Glutamatergic neuron (in vitro differentiated cells): ENCODE results near the gene TRIO. TPM values are rescaled to one million over a fixed set of nuclear protein-coding genes. Genes with fewer than 3 reads are reported as not detected.

Experiments
- DNase-seq: peaks from one replicate; pipeline ENCODE4 v3.0.0; 2022
- H3K27ac Mint-ChIP-seq: one replicate; pipeline ENCODE4 v1.8.0; 2020; ENCODE audit warnings: mild to moderate bottlenecking, mixed read lengths, inconsistent platforms; ENCODE audit not compliant: unreplicated experiment
- H3K27me3 Mint-ChIP-seq: one replicate; pipeline ENCODE4 v1.8.0; 2020; ENCODE audit warnings: mild to moderate bottlenecking, moderate library complexity, mixed read lengths, inconsistent platforms; ENCODE audit not compliant: unreplicated experiment
- H3K36me3 Mint-ChIP-seq: one replicate; pipeline ENCODE4 v1.8.0; 2020; ENCODE audit warnings: mild to moderate bottlenecking, mixed read lengths, inconsistent platforms; ENCODE audit not compliant: unreplicated experiment
- H3K4me1 Mint-ChIP-seq: one replicate; pipeline ENCODE4 v1.8.0; 2020; ENCODE audit warnings: mild to moderate bottlenecking, low read depth, mixed read lengths, inconsistent platforms; ENCODE audit not compliant: unreplicated experiment
- H3K4me3 Mint-ChIP-seq: one replicate; pipeline ENCODE4 v1.8.0; 2020; ENCODE audit warnings: mild to moderate bottlenecking, mixed read lengths, inconsistent platforms; ENCODE audit not compliant: unreplicated experiment
- H3K9me3 Mint-ChIP-seq: one replicate; pipeline ENCODE4 v1.8.0; 2020; ENCODE audit warnings: mild to moderate bottlenecking, moderate library complexity, mixed read lengths, inconsistent platforms; ENCODE audit not compliant: unreplicated experiment
- CTCF ChIP-seq: fragments of 200-600 bp; sonication (generic); IDR thresholded peaks from one replicate; pipeline ENCODE4 v1.5.0; 2021; ENCODE audit not compliant: partially characterized antibody, unreplicated experiment
- total RNA-seq: library from RNA; stranded (reverse); fragmentation: NEBNext Ultra II Directional; extraction: Animal tissue kit (Norgen Biotek cat#: 25700); gene quantifications from one replicate; pipeline ENCODE4 v1.2.1, GENCODE V29; 2021; ENCODE audit not compliant: unreplicated experiment

The TRIO gene
- total RNA-seq, 1 donor from 2014 or later: 281 TPM

DNA sequence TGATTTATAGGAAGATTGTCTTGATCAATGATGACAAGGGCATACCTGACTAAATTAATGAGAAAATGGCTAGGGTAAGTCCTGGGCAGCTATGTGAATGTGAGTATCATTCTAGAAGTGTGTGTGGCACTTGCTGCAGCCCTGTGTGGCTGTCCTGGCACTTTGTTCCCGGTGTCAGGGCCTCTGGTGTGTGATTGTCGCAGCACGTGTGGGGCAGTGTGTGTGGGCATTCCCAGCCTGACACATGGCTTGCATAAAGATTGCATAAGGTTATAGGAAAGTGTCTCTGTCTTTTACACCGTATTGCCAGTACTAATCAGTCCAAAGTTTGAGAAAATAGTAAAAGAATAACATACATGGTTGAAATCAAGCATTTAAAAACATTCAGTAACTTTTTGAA, 74.4 kb downstream of the TRIO start:
- no peak overlapping the region for H3K27ac Mint-ChIP-seq
- H3K4me3 Mint-ChIP-seq: no peak overlapping the region
- H3K36me3 Mint-ChIP-seq: no peaks in the 10 kb centered on the region
- no peak for DNase-seq
- H3K9me3 Mint-ChIP-seq: no peaks in the 10 kb centered on the region
- H3K27me3 Mint-ChIP-seq: no peaks in the 10 kb centered on the region
- H3K4me1 Mint-ChIP-seq: peaks cover 54% of the 10 kb centered on the region
- no peak for TF ChIP-seq CTCF

- no peaks in the 10 kb centered on the region for H3K36me3 Mint-ChIP-seq
- no peaks in the 10 kb centered on the region for H3K9me3 Mint-ChIP-seq
- no peak overlapping the region for H3K4me3 Mint-ChIP-seq
- no peak for DNase-seq
- no peak for TF ChIP-seq CTCF
- peaks cover 55% of the 10 kb centered on the region for H3K4me1 Mint-ChIP-seq
- H3K27me3 Mint-ChIP-seq: no peaks in the 10 kb centered on the region
- H3K27ac Mint-ChIP-seq: no peak overlapping the region
Measured at GRCh38 chr5:14218011-14218410, 74.9 kb downstream of the TRIO start.

- Mint-ChIP-seq H3K4me3 (no peak overlapping the region), H3K4me1 (peaks cover 59% of the 10 kb centered on the region), H3K27ac (no peak overlapping the region), H3K27me3 (no peaks in the 10 kb centered on the region), H3K36me3 (no peaks in the 10 kb centered on the region), H3K9me3 (no peaks in the 10 kb centered on the region)
- no peak for DNase-seq
- no peak for TF ChIP-seq CTCF
Measured at GRCh38 chr5:14218480-14218879, 75.3 kb downstream of the TRIO start.

GRCh38 chr5:14218897-14219573, 75.9 kb downstream of the TRIO start:
- no peaks in the 10 kb centered on the region for H3K9me3 Mint-ChIP-seq
- H3K27ac Mint-ChIP-seq: no peak overlapping the region
- H3K27me3 Mint-ChIP-seq: no peaks in the 10 kb centered on the region
- H3K36me3 Mint-ChIP-seq: no peaks in the 10 kb centered on the region
- no peak overlapping the region for H3K4me3 Mint-ChIP-seq
- peaks cover 53% of the 10 kb centered on the region for H3K4me1 Mint-ChIP-seq
- no peak for DNase-seq
- TF ChIP-seq CTCF: no peak

DNA sequence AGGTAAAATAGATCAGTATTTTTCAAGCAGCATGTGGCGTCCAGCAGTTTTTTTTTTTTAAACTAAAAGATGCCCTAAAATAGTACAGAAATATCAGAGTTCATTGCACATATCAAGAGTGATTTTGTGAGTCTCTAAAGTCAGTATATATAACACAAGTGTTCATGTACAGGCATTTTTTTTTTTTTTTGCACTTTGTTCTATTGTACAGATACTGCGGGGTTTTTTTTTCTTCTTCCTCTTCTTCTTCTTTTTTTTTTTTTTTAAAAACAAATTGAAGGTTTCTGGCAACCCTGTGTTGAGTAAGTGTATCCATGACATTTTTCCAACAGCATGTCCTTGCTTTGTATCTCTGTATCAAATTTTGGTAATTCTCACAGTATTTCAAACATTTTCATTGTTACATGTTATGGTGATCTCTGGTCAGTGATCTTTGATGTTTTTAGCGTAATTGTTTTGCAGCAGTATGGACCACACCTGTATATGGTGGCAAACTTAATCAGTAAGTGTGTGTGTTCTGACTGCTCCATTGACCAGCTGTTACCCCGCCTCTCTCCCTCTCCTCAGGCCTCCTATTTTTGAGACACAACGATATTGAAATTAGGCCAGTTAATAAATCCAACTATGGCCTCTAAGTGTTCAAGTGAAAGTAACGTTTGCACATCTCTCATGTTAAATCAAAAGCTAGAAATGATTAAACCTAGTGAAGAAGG, 76.8 kb downstream of the TRIO start:
- DNase-seq: no peak
- Mint-ChIP-seq H3K9me3 (no peaks in the 10 kb centered on the region), H3K36me3 (no peaks in the 10 kb centered on the region), H3K27ac (no peak overlapping the region), H3K4me3 (no peak overlapping the region), H3K27me3 (no peaks in the 10 kb centered on the region), H3K4me1 (peaks cover 49% of the 10 kb centered on the region)
- TF ChIP-seq CTCF: no peak
